HG03060 (cell line): Measurements from ENCODE around the gene SLC45A3.
"Not testable (repeated sequence)": the region's sequence is repeated elsewhere in the genome, so short reads cannot be mapped to it uniquely, and the experiment has no call there.

Experiments used
- ATAC-seq: cut with Tn5 transposase; IDR thresholded peaks from one replicate; pipeline ENCODE4 v1.9.1; 2021; ENCODE audit warnings: low read depth, moderate number of reproducible peaks; ENCODE audit not compliant: unreplicated experiment

SLC45A3 gene, protein sequence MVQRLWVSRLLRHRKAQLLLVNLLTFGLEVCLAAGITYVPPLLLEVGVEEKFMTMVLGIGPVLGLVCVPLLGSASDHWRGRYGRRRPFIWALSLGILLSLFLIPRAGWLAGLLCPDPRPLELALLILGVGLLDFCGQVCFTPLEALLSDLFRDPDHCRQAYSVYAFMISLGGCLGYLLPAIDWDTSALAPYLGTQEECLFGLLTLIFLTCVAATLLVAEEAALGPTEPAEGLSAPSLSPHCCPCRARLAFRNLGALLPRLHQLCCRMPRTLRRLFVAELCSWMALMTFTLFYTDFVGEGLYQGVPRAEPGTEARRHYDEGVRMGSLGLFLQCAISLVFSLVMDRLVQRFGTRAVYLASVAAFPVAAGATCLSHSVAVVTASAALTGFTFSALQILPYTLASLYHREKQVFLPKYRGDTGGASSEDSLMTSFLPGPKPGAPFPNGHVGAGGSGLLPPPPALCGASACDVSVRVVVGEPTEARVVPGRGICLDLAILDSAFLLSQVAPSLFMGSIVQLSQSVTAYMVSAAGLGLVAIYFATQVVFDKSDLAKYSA

DNA sequence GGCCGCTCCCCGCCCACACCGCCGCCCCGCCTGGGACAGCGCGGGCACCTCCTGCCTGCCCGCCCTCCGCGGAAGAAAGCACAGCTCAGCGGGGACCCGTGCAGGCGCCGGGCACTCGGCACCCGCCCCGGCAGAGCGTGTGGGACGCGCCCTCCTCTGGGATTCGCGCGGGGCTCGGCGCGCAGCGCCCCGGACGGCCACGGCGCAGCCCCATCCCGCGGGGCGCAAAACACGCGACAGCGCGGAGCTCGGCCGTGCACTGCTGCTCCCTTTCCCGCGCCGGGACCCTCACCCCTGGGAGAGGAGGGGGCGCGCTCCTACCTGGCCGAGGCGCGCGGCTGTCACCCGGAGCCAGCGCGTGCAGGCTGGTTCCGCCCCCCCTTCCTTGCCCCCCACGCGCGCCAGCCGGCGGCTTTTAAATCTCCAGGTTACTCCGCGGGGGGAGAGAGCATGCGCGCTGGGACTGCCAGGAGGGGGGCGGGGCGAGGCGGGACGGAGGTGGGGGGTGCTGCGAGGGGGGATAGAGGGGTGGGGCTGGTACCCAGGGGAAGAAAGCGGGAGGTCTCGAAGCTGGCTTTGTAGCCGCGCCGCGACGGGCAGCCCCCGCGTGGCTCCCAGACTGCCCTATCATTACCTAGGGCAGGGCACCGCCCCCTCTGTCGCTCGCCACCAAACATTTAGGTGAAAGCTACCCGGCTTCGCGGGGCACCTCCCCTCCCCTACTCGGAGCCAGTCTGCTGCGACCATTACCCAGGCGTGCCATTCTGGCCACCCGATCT is at the start of gene SLC45A3:
SLC45A3 (minus strand) TSS at position 437 of the 779 bp plus-strand sequence. CDS start 15,853 bp downstream, outside the sequence.
- ATAC-seq = no peak

DNA sequence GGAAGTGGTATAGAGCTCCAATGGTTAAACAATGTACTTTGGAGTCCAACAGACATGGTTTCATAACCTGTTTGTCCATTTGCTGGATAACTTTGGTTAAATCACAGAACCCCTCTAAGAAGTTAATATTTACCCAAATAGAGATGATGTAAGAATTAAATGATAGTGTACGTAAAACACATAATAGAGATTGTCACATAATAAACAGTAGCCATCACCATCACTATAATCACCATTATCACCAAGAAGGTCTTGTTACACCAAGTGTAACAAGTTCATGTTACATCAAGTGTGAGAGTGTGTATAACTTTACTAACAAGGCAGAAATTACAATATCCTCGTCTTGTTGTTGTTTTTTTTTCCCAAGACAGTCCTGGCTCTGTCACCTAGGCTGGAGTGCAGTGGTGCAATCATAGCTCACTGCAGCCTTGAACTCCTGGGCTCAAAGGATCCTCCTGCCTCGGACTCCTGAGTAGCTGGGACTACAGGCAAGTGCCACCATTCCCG is 46.4 kb upstream of the SLC45A3 start:
- ATAC-seq = no peak

DNA sequence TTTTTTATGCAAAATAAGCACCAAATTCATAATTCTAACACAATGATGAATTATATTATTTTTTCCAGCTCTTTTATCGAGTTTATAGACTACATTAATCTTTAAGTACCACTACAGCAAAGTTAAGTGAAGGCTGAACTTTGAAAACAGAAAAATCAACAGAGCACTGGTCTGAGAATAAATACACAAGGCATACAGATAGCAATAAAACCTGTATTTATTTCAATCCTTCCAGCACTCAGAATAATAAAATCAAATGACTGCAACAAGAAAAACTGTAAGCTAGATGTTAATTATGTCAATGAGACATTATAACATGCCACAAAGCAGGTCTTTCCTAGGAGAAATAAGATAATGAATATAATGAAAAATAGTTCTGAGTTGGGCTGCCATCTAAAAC is 45.2 kb upstream of the SLC45A3 start:
- ATAC-seq = no peak

DNA sequence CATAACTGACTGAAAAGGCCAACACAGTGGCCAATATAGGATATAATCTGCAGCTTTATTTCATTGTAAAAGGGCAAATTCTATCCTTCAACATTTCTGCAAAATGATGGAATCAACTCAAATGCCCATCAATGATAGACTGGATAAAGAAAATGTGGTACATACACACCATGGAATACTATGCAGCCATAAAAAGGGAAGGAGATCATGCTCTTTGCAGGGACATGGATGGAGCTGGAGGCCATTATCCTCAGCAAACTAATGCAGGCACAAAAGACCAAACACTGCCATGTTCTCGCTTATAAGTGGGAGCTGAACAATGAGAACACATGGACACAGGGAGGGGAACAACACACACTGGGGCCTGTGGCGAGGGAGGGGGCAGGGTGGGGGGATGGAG is 40.4 kb upstream of the SLC45A3 start:
- not testable (repeated sequence) for ATAC-seq

DNA sequence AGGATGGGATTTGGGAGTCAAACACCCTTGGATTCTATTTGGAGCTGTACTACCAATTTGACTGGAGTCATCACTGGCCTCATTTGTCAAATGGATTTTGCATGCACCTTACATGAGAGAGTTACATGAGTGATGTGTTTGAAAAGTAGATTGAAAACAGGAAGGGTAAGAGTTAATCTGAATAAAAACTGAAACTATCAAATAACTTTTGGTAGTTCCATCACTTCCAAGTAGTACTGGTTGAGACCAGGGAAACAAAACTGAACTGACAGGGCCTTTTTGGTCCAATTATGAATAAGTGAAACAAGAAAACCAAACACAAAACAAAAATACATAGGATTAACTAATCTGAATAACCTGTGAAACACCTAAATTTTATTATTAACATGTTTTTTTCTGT is 39.5 kb upstream of the SLC45A3 start:
- no peak for ATAC-seq

DNA sequence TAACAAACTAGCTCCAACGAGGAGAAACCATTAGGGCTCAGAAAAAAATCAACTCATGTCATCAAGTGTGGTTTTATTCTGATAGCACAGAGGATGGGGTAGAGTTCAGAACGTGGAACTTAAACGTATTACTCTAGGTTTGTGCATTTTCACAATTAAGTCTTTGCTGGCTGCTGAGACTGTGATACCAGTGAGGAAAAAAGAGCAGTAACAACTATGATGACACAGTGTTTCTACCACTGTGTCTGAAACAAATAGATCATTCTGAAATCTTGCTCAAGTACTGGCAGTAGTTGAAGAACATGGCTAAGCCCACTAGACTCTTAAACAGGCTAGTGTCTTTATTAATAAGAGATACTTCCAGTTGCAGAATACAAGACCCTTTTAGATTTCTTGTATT is 38.7 kb upstream of the SLC45A3 start:
- ATAC-seq = no peak

DNA sequence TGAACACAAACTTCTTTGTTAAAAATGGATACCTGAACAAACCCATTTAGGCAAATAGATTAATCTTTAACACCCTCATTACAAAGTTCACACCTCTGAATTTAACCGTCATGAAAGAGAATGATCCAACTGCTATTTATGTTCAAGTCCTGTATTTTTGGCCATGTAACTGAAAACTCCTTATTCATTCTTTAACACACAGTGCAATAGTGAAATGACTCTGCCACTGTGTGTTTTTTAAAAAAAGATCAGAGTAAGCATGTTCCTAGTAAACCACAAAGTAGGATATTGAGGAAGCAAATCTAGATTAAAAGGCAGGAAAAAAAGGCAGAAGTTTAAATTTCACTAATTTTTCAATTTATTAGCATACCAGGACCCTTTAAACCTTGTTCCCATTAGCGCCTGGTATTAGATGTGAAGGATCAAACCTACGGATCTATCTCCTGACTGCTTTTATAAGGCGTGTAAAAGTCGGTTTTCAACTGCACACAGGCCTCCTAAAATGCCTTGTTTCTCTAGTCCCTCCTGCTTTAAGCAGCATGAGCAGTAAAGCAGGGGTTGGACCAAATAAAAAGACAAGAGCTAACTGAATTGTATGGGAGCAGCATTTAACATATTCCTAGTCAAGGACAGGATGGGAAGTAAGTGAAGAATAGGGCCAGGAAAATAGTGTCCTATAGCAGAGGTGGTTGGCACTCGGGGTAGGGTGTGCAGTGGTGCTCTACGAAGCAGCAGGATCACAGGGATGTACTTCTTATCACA is 36.2 kb upstream of the SLC45A3 start:
- ATAC-seq = no peak

DNA sequence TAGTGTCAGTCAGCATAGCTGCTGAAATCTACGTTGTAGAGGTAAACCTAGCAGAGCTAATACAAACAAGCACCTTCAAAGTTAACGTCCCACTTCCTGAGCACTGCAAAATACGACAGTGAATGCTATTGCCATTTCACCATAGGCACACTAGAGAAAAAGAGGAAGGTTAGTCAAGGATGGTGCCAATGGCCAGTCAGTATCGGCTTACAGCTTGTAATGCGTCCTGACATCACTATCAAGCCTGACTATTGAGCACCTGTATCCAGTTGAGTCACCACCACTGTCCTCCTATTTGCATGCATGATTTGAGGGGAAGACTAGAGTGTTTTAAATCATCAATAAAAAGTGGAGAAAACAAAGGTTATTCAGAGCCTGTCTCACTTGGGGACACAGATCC is 35.3 kb upstream of the SLC45A3 start:
- no peak for ATAC-seq

DNA sequence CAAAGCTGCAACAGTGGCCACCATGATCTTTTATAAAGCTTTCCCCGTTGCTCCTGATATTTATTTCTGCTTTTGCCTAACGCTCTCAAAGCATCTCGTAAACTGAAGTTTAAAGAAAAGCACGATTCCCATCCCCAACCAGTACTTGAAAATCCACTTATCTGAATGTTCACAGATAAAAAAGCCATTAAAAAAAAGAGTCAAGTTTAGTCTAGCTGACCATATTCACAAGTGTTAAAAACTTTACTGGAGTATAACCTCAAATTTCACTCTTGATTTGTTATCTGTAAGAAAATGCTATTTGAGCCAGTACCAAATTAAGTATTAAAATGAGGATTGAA is 34.6 kb upstream of the SLC45A3 start:
- ATAC-seq = no peak

DNA sequence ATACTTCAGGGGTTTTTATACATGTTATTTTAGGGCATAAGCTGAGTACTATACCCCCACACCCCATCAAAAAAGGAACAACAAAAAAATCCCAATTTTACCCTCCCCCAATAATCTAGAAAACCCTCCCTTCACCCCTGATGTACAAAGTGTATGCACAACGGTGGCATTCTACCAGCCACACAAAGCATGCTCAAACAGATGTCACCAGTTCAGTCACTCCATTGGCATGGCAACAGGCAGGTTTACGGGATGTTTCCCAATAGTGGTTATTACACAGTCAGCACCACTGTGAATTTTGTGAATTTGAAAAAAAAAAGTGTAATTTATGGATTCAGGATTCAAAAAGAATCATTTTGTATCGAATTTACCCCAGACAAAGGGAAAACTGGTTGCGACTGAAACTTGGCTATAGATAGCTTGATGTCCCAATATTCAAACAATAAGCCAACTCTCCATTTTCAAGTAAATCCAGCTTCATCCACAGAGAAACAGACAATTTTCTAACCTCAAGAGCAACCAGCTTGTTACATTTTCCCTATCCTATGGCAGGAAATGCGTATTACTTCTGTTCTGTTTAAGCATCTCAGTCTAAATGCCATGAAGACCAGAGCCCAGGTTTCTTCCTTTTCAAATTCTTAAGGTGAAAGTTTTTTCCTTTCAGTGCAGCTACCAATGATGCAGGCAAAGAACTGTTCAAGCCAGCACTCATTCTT is 34.0 kb upstream of the SLC45A3 start:
- ATAC-seq = no peak

DNA sequence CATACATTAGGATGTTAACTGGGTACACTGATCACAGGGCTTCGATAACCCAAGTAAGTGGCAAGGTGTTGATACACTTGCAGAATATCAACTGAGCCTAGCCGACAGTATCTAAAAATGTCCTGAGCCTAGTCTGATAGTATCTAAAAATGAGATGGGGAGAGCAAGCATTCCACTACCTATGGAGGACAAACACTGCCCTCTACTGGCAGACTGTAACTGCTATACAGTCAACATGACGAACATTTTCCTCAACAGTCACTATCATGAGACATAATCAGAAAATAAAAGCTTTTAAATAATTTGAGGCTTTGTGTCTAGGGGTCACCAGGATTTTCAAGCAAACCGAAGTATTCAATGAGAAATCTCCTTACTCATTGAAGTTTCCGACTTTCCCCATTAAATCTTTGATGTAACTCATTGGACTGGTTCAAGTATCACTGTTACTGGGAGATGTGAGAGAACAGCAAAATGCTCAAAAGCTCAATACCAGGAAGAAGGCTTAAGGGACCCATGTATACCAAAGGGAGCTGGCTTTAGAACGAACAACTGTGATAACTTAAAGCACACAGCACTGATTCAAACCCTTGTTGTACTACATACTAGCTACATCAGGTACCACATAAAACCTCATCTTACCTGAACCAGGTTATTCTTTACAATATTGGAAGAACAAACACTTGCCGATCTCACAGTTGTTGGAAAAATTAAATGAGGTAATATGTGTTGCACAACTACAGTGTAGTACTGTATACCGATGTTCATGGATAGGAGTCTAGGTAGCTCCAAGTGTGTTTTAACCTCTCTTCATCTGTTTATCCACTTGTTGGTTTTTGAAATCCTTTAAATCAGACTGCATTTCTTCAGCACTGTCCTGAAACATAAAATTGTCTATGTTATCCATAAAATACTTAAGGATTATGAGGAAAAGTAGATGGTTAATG is 31.1 kb upstream of the SLC45A3 start:
- no peak for ATAC-seq

DNA sequence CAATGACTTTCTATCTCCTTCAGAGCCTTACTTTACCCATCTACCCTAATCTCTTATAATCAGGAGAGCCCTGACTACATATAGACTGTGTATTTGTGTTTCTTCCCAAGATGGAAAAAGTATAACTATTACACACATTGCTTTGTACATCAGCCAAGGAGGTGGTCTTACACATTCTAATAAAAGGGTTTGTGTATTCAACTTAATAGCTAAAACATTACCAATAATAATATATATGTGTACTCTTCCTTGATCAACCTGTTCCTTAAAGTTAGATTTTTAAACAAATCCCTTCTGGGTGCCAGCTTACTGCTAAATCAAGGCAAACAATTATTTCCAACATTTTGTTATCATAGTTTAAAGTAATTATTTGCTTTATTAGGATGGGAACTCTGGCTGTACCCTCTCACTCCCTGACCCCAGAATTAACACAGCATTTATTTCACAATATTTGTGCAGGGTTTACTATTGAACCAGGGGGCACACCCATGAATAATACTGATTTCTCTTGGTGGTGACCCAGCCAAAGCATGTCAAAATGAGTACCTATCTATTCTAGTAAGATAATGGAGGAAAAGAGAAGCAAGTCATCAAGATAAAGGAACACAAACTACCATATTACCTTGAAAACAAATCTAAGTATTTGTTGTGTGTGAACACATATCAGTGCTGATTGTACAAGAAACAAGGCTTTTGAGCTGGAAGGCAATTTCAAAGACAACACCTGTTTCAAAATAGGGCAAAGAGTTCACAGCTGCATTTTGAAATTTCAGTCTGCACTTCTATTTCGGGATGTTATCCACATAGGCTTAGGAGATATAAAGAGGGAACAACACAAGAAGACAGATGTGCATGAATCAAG is 30.1 kb upstream of the SLC45A3 start:
- no peak for ATAC-seq

DNA sequence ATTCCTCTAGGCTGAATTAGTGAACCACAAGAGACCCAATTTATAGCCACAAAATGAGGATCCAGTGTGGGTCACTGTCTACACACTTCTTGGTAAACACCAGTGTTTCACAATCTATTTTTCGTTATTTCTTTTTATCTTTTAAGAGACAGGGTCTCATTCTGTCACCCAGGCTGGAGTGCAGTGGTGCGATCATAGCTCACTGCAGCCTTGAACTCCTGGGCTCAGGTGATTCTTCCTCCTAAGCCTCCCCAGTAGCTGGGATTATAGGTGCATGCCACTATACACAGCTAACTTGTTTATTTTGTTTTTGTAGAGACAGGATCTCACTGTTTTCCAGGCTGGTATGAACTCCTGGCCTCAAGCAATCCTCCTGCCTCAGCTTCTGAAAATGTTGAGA is 29.3 kb upstream of the SLC45A3 start:
- ATAC-seq = no peak

DNA sequence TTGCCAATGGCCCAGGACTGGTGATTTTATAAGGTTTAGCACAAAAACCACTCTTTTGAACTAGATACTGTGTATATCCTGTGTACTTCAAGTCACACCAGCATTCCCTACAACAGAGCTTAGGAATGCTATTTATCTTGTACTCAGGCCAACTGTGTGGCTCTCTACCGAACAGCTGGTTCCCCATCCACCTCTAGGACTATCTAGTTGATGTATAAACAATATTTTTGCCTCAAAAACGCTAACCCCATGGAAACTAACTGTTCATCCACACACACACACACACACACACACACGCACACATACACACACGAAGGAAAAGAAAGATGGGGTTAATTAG is 28.7 kb upstream of the SLC45A3 start:
- ATAC-seq = no peak

DNA sequence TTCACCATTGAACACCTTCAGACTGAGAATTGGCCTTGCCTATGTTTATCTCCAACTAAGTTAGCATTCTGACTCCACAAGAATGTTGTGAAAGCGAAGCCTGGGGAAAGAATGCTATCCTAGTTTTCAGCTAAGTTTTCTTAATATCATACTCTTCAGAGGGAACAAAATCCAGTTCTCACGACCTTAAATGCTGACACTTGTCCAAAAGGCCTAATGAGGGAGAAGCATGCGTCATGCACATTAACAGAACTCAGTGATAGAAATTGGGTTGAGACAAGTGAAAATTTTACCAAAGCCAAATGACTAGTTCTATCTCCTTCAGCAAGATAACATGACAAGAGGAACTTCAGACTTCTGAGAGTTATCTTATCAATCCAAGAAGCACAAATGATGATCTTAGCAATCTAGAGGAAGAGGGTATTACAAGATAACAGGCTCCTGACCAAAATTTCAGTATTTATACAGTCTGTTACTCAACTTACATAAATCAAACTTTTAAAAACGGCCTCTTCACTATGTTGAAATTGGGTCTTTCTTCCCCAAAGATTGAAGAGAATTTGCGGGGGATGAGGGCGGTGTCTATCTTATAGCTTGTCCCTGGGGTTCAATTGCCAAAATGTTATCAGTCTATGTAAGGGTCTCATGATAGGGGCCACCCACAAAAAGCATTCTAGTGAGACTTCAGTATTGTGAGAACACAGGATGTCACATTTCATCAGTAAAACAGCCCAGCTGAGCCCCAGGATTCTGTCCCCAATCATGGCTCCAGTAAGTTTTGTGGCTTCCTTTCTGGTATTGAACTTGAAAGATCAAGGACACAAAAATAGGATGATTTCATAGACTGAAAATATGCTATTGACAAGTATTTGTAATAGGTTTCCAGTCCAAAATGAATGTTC is 26.5 kb upstream of the SLC45A3 start:
- no peak for ATAC-seq

DNA sequence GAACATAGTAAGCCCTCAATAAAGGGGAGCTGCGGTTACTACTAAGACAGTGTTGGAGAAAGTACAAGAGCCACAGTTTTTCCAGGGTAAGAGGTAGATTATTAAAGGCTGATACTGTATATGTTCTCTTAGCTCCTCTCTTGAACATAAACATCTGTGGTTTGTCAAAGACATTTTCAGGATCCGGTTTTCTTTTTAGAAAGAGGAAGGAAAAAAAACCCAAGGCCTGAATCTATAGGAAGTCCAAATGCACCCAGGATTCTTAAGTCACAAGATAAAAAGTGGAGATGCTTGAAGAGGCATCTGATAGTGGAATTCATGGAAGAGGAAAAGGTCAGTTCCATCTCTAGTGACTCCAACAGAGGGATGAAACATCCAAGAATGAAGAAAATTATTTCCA is 24.6 kb upstream of the SLC45A3 start:
- ATAC-seq = no peak

DNA sequence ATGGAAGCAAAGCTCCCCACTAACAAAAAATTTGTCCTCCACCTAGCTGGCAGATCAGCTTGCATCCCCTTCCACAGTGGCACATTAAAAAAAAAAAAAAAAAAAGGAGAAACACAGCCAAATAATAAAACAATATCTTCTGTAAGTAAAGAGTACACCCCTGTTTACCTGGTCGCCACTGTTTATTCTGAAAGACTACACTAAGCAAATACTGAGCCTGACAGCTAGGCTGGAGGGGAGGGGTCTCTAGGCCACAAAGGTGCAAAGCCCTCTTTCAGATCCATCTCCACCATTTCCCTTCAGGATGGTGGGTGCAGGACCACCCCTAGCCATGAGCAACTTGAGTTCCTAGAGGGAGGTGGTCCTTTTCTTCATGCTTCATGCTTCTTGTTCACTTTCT is 22.8 kb upstream of the SLC45A3 start:
- no peak for ATAC-seq
